HEK293 (cell line): ENCODE results near the gene TUBGCP6.
A peak's percentile ranks its signal among the peaks of the same experiment; 100 is the strongest.

Experiments
- CTCF ChIA-PET: fragments of 350-600 bp; formaldehyde crosslinking; extraction: SDS; loops from one replicate; lab custom pipeline; 2021; ENCODE audit warnings: antibody characterized with exemption; lab: Yijun Ruan, JAX
- POLR2A ChIA-PET: fragments of 300-600 bp; formaldehyde crosslinking; extraction: SDS; loops from one replicate; lab custom pipeline; 2020; ENCODE audit warnings: antibody characterized with exemption, inconsistent platforms; lab: Yijun Ruan, JAX
- H3K27ac ChIP-seq: fragments of 200-500 bp; sonication (Bioruptor generic); 2 replicates; pipeline ENCODE4 v1.5.1; 2014; ENCODE audit warnings: low read depth, low read length, control low read depth, inconsistent platforms; ENCODE audit errors: extremely low read depth
- H3K36me3 ChIP-seq, 2 experiments: fragments of 200-500 bp in 1 of 2; sonication (Bioruptor generic) in 1 of 2; 1 replicate in 1 of 2; 2 replicates in 1 of 2; pipeline ENCODE4 v1.5.1; 2014 to 2017; ENCODE audit warnings: inconsistent platforms in 2 of 2, low read length in 2 of 2; ENCODE audit not compliant: control insufficient read depth in 2 of 2, insufficient read depth in 1 of 2
- H3K4me1 ChIP-seq: fragments of 200-500 bp; sonication (Bioruptor generic); 2 replicates; pipeline ENCODE4 v1.5.1; 2014; ENCODE audit warnings: mild to moderate bottlenecking, low read length, inconsistent platforms; ENCODE audit not compliant: control insufficient read depth, insufficient read depth
- H3K4me3 ChIP-seq: 2 replicates; pipeline ENCODE4 v1.5.1; 2011; ENCODE audit warnings: low read depth, mild to moderate bottlenecking, control low read depth, low read length, moderate library complexity
- H3K9me3 ChIP-seq: fragments of 200-500 bp; sonication (Bioruptor generic); 2 replicates; pipeline ENCODE4 v1.5.1; 2014; ENCODE audit warnings: low read depth, low read length, inconsistent platforms; ENCODE audit not compliant: control insufficient read depth, insufficient read depth
- GLIS2 ChIP-seq: fragments of 450-650 bp; formaldehyde crosslinking; IDR thresholded peaks from 2 replicates; pipeline ENCODE4 v1.5.1; 2016; ENCODE audit warnings: missing biosample characterization, missing genetic modification characterization
- KLF1 ChIP-seq: fragments of 450-650 bp; formaldehyde crosslinking; IDR thresholded peaks from 2 replicates; pipeline ENCODE4 v1.5.1; 2016; ENCODE audit warnings: missing biosample characterization, missing genetic modification characterization
- KLF8 ChIP-seq: fragments of 450-650 bp; formaldehyde crosslinking; IDR thresholded peaks from 2 replicates; pipeline ENCODE4 v1.5.1; 2016; ENCODE audit warnings: missing biosample characterization, missing genetic modification characterization
- MZF1 ChIP-seq: fragments of 450-650 bp; formaldehyde crosslinking; IDR thresholded peaks from 2 replicates; pipeline ENCODE4 v1.5.1; 2017; ENCODE audit warnings: missing biosample characterization, missing genetic modification characterization, borderline replicate concordance
- ZBTB44 ChIP-seq: fragments of 450-650 bp; IDR thresholded peaks from 2 replicates; pipeline ENCODE4 v1.5.1; 2018; ENCODE audit warnings: missing biosample characterization, mild to moderate bottlenecking, missing genetic modification characterization
- ZBTB49 ChIP-seq: fragments of 450-650 bp; formaldehyde crosslinking; IDR thresholded peaks from 2 replicates; pipeline ENCODE4 v1.5.1; 2016; ENCODE audit warnings: missing biosample characterization, missing genetic modification characterization, low read depth
- ZBTB6 ChIP-seq: fragments of 450-650 bp; formaldehyde crosslinking; IDR thresholded peaks from 2 replicates; pipeline ENCODE4 v1.5.1; 2017; ENCODE audit warnings: missing biosample characterization, missing genetic modification characterization
- ZBTB8A ChIP-seq: fragments of 450-650 bp; formaldehyde crosslinking; IDR thresholded peaks from 2 replicates; pipeline ENCODE4 v1.5.1; 2016; ENCODE audit warnings: missing biosample characterization, missing genetic modification characterization
- ZNF174 ChIP-seq: fragments of 450-650 bp; formaldehyde crosslinking; IDR thresholded peaks from 2 replicates; pipeline ENCODE4 v1.5.0; 2017; ENCODE audit warnings: missing biosample characterization, mild to moderate bottlenecking, missing genetic modification characterization
- ZNF184 ChIP-seq: fragments of 450-650 bp; IDR thresholded peaks from 2 replicates; pipeline ENCODE4 v1.5.1; 2018; ENCODE audit warnings: missing biosample characterization, mild to moderate bottlenecking, missing genetic modification characterization
- ZNF26 ChIP-seq: fragments of 450-650 bp; formaldehyde crosslinking; IDR thresholded peaks from 2 replicates; pipeline ENCODE4 v1.5.1; 2016; ENCODE audit warnings: missing biosample characterization, missing genetic modification characterization
- ZNF549 ChIP-seq: fragments of 450-650 bp; IDR thresholded peaks from 2 replicates; pipeline ENCODE4 v1.5.1; 2018; ENCODE audit warnings: missing biosample characterization, missing genetic modification characterization, mild to moderate bottlenecking, inconsistent platforms, moderate library complexity
- ZNF560 ChIP-seq: fragments of 450-650 bp; formaldehyde crosslinking; IDR thresholded peaks from 2 replicates; pipeline ENCODE4 v1.5.1; 2017; ENCODE audit warnings: missing biosample characterization, missing genetic modification characterization, borderline replicate concordance
- ZNF626 ChIP-seq: fragments of 450-650 bp; sonication (Bioruptor Pico); formaldehyde crosslinking; IDR thresholded peaks from 2 replicates; pipeline ENCODE4 v1.5.1; 2018; ENCODE audit warnings: missing biosample characterization, missing genetic modification characterization, inconsistent platforms

The TUBGCP6 gene

GRCh38 chr22:50226063-50226874, 18.6 kb downstream of the TUBGCP6 start (continued):
- TF ChIP-seq ZBTB44 (tag by site-specific recombination): no peak
- TF ChIP-seq ZNF560 (tag by site-specific recombination): no peak
- no peak for TF ChIP-seq GLIS2 (tag by site-specific recombination)
- peak; percentile 40; the same call in 1 of the 2 replicates for TF ChIP-seq KLF8
- TF ChIP-seq ZNF549: no peak
- TF ChIP-seq ZBTB8A (tag by site-specific recombination): no peak
- no peak for TF ChIP-seq ZNF174 (tag by site-specific recombination)
- no peak for TF ChIP-seq ZBTB6 (tag by site-specific recombination)
- no peak for TF ChIP-seq ZBTB49 (tag by site-specific recombination)

GRCh38 chr22:50225200-50225969, 19.4 kb downstream of the TUBGCP6 start:
- H3K9me3 ChIP-seq: no peaks in the 10 kb centered on the region
- no peaks in the 10 kb centered on the region; the same call in 1 of the 2 replicates for H3K4me1 ChIP-seq
- peaks cover 24 to 92% of the 10 kb centered on the region in 2 experiments for H3K36me3 ChIP-seq
- no peak overlapping the region for H3K27ac ChIP-seq
- TF ChIP-seq KLF1 (tag by site-specific recombination) (0 out of 2 replicates have a peak, but pooled peaks have one; percentile 13), MZF1 (tag by site-specific recombination) (no peak), ZNF626 (tag by site-specific recombination) (no peak), ZNF184 (tag by site-specific recombination) (no peak)
- TF ChIP-seq, all 188 proteins: peak for 1
- POLR2A ChIA-PET: no interaction called here
- H3K4me3 ChIP-seq: no peak overlapping the region
- CTCF ChIA-PET: interaction anchor here (1.4 to 1.6 kb wide), 2 partner anchors 16 to 51 kb away, joined by 3 to 6 read pairs; no protein-coding TSS in a partner anchor

DNA sequence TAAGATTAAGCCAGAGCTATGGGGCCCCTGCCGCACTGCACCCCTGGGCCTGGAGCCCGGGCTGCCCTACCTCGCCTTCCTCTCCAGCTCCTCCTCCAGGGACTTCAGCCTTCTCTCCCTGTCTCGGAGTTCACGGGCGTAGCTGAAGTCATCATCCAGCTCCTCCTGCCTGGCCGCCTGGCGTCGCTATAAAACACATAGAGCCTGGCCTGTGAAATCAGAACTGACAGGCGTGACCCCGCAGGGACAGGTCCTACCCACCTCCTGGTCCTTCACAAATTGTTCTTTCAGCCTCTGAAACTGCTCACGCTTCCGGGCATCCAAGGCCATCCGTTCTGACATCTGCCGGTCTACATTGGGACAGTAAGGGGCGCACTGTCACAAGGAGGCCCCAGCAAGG, 20.8 kb downstream of the TUBGCP6 start:
- Histone ChIP-seq H3K27ac (no peak overlapping the region), H3K9me3 (no peaks in the 10 kb centered on the region), H3K4me3 (no peak overlapping the region), H3K4me1 (peaks cover 2% of the 10 kb centered on the region; the same call in 1 of the 2 replicates), H3K36me3 (peaks cover 17 to 95% of the 10 kb centered on the region in 2 experiments)
- no peak for TF ChIP-seq ZNF26 (tag by site-specific recombination)
- ChIA-PET CTCF (interaction anchor here (0.8 to 1.6 kb wide), 2 partner anchors 17 to 78 kb away, joined by 4 to 6 read pairs; no protein-coding TSS in a partner anchor), POLR2A (interaction anchor here (0.9 kb wide), 1 partner anchor 20 kb away, joined by 3 read pairs; no protein-coding TSS in a partner anchor)
